GM20000 (cell line): Measurements from ENCODE around the gene TMC4.

Source experiments
- DNase-seq: peaks from one replicate; pipeline ENCODE4 v3.0.0; 2012; ENCODE audit warnings: low spot score
- CTCF ChIP-seq: IDR thresholded peaks from 2 replicates; pipeline ENCODE4 v1.5.1; 2012; ENCODE audit warnings: mild to moderate bottlenecking, control low read depth; ENCODE audit errors: extremely low read depth, missing control alignments

TMC4 gene

DNA sequence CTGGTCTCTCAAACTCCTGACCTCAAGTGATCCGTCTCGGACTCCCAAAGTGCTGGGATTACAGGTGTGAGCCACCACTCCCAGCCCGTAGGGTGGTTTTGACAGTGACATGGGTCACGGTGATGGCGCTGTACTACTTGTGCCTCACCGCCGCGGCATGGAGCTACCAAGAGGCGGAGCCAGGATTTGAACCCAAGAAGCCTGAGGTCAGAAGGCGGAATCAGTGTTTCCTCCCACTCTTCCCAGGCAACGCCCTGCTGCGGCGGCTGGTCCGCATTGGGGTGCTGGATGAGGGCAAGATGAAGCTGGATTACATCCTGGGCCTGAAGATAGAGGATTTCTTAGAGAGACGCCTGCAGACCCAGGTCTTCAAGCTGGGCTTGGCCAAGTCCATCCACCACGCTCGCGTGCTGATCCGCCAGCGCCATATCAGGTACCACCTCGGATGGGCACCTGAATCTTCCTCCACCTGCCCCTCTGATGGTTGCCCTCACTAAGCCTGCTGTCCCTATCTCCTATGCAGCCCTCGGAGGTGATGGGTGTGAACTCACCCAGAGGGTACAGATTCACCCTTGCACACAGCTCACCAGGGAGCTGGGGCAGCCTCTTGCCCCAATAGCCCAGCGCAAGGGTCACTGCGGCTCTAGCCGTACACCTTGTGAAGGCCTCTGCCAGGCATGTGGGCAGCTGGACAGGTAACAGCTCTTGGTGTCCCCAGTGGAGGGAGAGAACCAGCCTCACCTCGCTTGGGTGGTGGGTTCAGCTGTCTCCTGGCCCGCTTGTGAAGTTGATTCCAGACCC is 33.3 kb upstream of the TMC4 start:
- no peak for TF ChIP-seq CTCF
- no peak for DNase-seq

DNA sequence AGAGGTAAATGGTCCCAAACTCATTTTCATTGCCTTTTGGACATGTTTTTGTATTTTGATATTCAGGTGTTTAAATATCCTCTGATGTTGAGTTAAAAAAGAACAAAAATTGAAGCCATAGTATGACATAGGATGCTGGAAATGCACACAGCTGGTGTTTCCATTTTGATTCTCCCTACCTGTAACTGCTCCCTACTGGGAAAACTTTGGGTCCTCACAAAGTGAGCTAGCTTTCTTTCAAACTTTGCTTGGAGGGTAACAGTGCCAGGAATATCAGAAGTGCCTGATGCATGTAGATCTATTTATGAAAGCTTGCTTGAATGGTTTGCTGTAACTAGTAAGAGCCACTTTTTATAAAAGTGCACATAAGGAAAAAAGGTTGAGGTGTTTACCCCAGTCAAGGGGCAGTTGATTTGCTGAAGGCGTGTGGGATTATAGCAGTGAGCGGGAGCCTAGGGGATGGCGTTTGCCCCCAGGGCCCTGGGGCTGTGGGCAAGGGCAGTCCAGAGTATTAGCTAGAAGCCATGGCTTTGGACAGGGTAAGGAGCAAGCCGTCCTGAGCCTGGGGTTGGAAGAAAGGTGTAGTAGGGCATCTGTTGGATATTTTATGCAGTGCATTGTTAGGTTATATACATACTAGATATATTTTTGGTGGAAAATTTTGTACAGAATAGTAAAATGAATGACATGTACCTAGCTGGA is 32.0 kb upstream of the TMC4 start:
- no peak for TF ChIP-seq CTCF
- no peak for DNase-seq

DNA sequence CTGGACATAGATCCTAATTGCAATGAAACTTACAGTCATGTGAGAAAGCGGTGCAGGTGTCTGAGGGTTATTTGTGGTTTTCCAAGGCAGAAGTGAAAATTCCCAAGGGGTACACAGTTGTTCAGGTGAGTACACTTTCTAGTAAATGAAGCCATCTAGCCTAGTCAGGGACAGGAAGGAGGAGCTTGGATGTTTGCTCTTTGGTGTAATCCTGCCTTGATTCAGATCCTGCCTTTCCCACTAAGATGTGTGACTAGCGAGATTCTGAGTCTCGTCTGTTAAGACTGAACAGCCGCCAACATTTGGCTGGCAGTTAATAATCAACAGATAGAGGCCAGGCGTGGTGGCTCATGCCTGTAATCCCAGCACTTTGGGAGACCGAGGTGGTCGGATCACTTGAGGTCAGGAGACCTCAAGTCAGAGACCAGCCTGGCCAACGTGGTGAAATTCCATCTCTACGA is 30.2 kb upstream of the TMC4 start:
- no peak for TF ChIP-seq CTCF
- no peak for DNase-seq

GRCh38 chr19:54201980-54202379 is 29.0 kb upstream of the TMC4 start:
- DNase-seq, result no peak
- no peak for TF ChIP-seq CTCF

DNA sequence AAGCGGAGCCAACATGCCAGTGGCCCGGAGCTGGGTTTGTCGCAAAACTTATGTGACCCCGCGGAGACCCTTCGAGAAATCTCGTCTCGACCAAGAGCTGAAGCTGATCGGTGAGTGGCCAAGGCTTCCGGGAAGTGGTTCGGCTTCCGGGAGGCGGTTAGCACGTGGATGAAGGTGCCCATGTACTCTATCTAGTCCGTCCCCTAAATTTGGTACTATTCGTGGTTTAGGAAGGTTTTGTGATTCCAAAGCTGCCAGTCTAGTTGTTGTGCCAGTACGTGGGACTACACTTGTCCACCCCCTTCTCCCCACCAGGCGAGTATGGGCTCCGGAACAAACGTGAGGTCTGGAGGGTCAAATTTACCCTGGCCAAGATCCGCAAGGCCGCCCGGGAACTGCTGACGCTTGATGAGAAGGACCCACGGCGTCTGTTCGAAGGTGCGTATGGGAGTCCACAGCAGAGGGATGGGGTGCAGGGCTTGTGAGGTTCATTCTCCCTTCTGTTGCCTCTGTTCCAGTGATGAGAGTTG is 28.3 kb upstream of the TMC4 start:
- DNase-seq, result no peak
- no peak for TF ChIP-seq CTCF

GRCh38 chr19:54199401-54199800 is 26.4 kb upstream of the TMC4 start:
- TF ChIP-seq CTCF, result no peak
- no peak for DNase-seq

DNA sequence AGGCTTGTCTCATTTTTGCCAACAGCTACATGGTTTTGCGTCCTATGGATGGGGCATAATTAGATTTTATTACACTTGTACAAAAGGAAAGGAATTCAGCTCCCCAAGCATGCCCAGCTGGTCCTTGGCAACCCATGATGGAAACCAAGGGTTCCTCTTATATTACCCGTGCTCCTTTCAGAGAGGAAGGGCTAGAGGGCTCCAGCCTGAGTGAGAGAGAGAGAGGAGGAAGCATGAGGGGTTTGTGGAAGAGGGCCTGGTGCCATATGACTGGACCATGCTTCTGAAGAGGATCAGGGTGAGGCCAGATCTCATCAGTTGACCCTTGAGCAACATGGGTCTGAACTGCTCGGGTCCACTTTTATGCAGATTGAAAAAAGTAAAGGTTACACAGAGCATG is 24.2 kb upstream of the TMC4 start:
- TF ChIP-seq CTCF, result no peak
- DNase-seq, result no peak
